GM21367 (cell line): Measurements from ENCODE around the gene CIB2.

Experiments
- ATAC-seq: cut with Tn5 transposase; IDR thresholded peaks from one replicate; pipeline ENCODE4 v1.9.1; 2021; ENCODE audit not compliant: unreplicated experiment

The CIB2 gene

DNA sequence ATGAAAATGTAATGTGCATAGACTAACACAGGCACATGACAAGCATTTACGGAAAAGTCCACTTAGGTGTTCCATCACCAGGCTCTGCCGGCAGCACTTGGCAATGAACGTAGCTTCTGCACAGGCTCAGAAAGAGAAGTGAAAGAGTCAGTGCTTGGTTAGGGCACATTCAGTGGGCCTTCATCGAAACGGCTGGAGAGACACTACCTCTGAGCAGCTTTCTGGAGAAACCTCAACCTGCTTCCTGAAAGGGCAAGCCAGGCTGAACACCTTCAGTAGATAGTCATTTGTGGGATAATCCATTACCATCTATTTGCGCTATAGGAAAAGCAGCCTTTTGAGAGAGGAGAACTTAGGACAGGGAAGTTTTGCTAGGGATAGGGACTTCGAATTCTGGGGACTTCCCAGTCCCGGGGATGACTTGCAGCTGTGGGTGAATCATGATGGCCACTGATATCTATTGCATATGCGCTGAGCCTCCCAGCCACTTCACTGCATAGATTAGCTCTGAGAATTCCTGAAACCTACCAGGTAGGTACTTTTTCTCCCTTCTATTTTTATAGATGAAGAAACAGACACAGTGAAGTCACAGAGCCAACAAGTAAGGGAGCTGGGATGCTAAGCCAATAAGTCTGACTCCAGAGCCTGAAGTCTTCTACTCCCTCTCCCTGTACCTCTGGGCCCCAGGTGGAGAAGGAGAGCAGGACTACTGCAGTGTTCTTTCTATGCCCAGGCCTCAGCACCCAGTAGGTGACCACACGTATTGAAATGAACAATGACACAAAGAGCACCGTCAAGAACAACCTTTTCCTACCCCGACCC is 43.1 kb downstream of the CIB2 start:
- peak; percentile 50 for ATAC-seq

- ATAC-seq, result no peak
Measured at GRCh38 chr15:78085928-78086327, 45.3 kb downstream of the CIB2 start.

DNA sequence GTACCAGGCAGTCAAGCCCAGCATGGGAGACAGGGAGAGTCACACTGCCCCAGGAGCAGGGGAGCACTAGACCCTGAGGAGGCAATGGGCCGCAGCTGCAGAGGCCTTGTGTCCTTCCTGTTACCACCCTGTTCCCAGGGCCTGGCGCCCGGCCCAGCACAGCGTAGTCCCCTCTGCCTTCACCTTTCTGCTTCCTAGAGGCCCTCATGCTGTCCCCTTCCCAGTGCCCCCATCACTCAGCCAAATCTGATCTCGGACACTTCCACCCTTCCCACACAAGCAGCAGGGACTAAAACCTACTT is 46.8 kb downstream of the CIB2 start:
- no peak for ATAC-seq

- ATAC-seq, result no peak
Measured at GRCh38 chr15:78083687-78084448, 47.4 kb downstream of the CIB2 start.

DNA sequence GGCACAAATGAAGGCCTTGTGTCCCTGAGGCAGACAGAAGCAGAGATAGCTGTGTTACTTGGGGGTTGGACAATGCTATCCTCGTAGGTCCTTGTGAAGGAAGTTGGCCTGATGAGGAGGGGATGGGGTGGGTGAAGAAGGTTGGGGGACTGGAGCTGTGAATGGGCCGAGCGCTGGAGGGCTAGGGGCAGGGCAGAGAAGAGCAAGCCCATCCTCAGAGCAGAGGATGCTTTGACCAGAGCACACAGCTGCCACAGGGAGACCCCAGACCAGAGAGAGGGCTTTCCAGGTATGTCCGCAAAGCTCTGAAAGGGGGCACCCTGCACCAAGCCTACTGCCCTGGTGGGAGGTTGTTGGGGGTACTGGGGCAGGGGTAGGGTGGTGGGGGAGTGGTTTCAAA is 48.1 kb downstream of the CIB2 start:
- no peak for ATAC-seq

- no peak for ATAC-seq
Measured at GRCh38 chr15:78082743-78083110, 48.5 kb downstream of the CIB2 start.

DNA sequence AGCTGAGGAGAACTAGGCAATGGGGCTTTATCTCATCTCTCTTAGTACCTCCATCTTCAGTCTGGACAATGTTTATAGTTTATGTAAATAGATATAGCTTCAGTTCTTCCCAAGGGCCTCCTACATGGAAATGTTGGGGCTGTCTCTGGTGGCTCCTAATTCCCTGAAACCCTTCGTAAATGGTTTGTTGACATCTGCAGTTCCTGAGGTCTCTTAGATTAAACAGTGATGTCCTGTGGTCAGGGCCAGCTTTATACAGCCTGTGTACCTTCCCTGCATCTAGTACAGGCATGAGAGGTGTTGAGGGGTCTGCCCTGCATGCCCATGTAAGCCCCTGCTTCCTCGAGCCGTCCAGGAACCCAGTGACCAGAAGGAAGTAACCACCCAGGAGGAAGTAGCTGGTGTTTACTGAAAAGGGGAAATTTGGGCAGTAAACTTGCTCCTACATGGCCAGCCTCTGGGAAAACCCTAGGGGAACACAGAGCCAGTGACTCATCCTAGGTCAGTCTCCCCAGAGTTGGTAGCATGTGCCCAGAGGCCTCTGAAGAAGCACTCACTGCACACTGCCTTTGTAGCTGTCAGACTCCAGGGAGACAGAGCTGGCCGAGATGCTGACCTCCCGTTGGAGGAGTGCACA is 49.0 kb downstream of the CIB2 start:
- no peak for ATAC-seq

- ATAC-seq, result no peak
Measured at GRCh38 chr15:78080088-78080460, 51.2 kb downstream of the CIB2 start.

GRCh38 chr15:78079298-78080087 is 51.8 kb downstream of the CIB2 start:
- ATAC-seq, result no peak

GRCh38 chr15:78077871-78078210 is 53.4 kb downstream of the CIB2 start:
- ATAC-seq, result no peak

DNA sequence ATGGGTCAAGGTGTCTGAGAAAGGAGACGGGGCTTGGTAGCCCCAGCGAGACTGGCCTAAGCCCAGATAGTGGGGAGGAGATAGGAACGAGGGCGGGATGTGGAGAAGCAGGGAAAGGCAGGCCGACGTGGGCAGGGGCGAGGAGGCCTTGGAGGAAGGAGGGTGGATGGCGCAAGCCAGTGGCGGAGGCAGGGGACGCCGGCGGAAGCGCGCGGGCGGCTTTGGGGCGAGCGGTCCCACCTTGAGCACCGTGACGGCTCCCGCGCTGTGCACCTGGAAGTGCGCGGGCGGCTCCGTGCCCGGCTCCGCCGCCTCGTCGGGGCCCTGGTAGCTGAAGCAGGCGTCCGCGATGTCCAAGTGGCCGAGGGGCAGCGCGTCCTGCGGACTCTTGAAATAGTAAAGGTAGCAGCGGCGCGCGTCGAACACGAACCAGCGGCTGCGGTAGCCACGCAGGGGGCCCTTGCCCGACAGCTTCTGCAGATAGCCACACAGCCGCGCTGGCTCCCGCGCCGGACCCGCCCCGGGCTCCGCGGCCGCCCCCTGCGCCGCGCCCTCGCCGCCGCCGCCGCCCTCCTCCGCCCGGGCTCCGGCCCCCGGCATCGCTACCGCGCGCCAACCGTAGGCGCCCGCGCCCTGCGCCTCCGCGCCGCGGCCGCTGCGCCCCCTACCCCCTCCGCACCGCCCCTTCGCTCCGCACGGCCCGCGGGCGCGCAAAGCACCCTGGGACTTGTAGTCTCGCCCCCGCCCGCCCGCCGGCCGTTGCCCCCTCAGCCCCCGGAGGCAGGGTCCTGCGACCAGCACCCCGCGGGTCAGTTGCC is 54.0 kb downstream of the CIB2 start, which contains the start of gene TBC1D2B:
TSS of gene TBC1D2B (minus strand) at position 659 of the 818 bp plus-strand sequence. CDS start at position 600, 59 bp downstream.
- ATAC-seq, result peak; percentile 51

DNA sequence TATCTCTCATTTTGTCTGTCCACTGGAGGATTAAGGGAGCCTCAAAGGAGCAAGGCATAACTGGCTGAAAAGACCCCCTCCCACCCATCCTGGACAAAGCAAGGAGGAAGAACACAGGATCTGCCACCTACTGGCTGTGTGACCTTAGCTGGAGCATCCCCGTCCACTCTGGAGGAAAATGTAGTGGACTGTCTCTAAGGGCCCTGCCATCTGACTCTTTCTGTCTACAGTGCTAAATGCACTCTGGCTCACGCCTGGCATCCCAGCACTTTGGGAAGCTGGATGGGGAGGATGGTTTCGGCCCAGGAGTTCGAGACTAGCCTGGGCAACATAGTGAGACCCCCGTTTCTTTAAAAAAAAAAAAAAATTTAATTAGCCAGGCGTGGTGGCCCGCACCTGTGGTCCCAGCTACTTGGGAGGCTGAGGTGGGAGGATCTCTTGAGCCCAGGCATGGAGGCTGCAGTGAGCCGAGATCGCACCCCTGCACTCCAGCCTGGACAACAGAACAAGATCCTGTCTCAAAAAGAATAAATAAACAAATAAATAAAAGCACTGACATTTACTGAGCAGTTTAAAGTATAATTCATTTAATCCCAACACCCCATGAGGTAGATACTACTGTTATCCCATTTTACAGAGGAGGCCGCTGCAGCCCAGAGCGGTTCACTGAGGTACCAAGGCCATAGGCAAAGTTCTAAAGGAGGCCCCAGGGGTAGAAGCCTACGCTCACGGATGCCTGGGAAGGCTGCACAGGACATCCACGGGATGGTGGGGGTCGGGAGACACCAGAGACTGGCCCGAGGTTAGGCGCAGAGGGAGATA is 54.8 kb downstream of the CIB2 start:
- no peak for ATAC-seq

- no peak for ATAC-seq
Measured at GRCh38 chr15:78075490-78076230, 55.6 kb downstream of the CIB2 start.

- no peak for ATAC-seq
Measured at GRCh38 chr15:78073046-78073787, 58.0 kb downstream of the CIB2 start.

GRCh38 chr15:78072080-78072892 is 59.0 kb downstream of the CIB2 start:
- no peak for ATAC-seq

- no peak for ATAC-seq
Measured at GRCh38 chr15:78071383-78071782, 59.9 kb downstream of the CIB2 start.

GRCh38 chr15:78070049-78070700 is 61.1 kb downstream of the CIB2 start:
- ATAC-seq, result no peak
